Omental fat pad (tissue), 4 donors: ENCODE measurements around the gene YIPF6. TPM values are rescaled to one million over a fixed set of nuclear protein-coding genes. Genes with fewer than 3 reads are reported as not detected.
A peak's percentile ranks its signal among the peaks of the same experiment; 100 is the strongest.

Source experiments
- ATAC-seq: fragments of 150-250 bp; one replicate; pipeline ENCODE4 v1.9.1; 2016; ENCODE audit warnings: mild to moderate bottlenecking, moderate library complexity; ENCODE audit not compliant: low FRiP score
- DNase-seq: peaks from one replicate; pipeline ENCODE4 v3.0.0-alpha.2; 2019; ENCODE audit warnings: low spot score
- CTCF ChIP-seq, 3 donors: fragments of 450-650 bp; IDR thresholded peaks; one replicate each; pipeline ENCODE4 v1.5.1; 2016 to 2017; ENCODE audit warnings: antibody characterized with exemption in 3 of 3, mild to moderate bottlenecking in 3 of 3, moderate library complexity in 2 of 3
- small RNA-seq: library from RNA; depleted of rRNA; stranded (forward); fragments of <200 nt; gene quantifications from one replicate; pipeline ENCODE3, GENCODE V24; 2016
- total RNA-seq, 4 donors: library from RNA; depleted of rRNA; stranded (reverse); fragments of >200 nt; gene quantifications; one replicate each; pipeline ENCODE4 v1.1.0, GENCODE V29; 2016

The YIPF6 gene
- total RNA-seq, 4 donors from 2014 or later: 20.1 to 31.2 (median 27.6) TPM

GRCh38 chrX:68571292-68571609, 72.4 kb downstream of the YIPF6 start:
- ATAC-seq (no peak), DNase-seq (no peak)
- no peak for TF ChIP-seq CTCF (IDR thresholded peaks at IDR 0.05)

GRCh38 chrX:68571610-68572311, 72.9 kb downstream of the YIPF6 start:
- DNase-seq (no peak), ATAC-seq (peak; percentile 76)
- TF ChIP-seq CTCF (IDR thresholded peaks at IDR 0.05): no peak

GRCh38 chrX:68574240-68574639, 75.4 kb downstream of the YIPF6 start:
- ATAC-seq (no peak), DNase-seq (no peak)
- TF ChIP-seq CTCF (IDR thresholded peaks at IDR 0.05): no peak

GRCh38 chrX:68579810-68580209, 81.0 kb downstream of the YIPF6 start:
- DNase-seq: no peak
- no peak for ATAC-seq
- no peak for TF ChIP-seq CTCF (IDR thresholded peaks at IDR 0.05)

GRCh38 chrX:68584221-68584620, 85.4 kb downstream of the YIPF6 start:
- DNase-seq (no peak), ATAC-seq (no peak)
- no peak for TF ChIP-seq CTCF (IDR thresholded peaks at IDR 0.05)

Small RNA genes within 50 kb of the gene (small RNA-seq; reads per million reads assigned to genes)
- not detected for gene RNU6-245P

Other genes with a start within 250 kb of the YIPF6 start
- gene OPHN1, start 65.6 kb upstream of the YIPF6 start, total RNA-seq: 10 to 100 TPM in 1 of 4 donors, 1 to 10 TPM in 3; 5.3 to 24.1 (median 6.6) TPM
- gene STARD8, start 148.6 kb downstream of the YIPF6 start, total RNA-seq: 10 to 100 TPM; 14.2 to 40.2 (median 24.2) TPM